Measurements from ENCODE around the gene MYDGF.

The MYDGF gene

DNA sequence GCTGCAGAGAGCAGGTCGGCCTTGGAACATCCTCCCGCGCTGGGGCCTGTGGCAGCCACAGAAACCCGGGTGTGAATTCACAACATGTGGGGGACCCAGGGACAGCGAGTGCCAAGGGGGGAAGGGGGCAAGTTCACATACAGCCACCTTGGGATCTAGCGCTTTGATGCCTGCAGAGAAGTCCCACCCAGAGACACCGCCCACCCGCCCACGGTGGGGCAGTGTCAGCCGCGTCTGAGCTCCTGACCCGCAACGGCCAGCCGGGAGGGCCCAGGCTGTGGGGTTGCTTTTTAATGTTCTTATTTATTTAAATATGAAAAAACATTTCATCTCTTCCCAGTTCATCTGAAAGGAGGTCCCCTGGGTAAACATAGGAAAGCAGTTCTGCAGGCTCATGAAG, 12.9 kb downstream of the MYDGF start:
- H3K4me3 ChIP-seq (ENCODE audit: low read depth, low read length): no peak overlapping the region
- TF ChIP-seq, protein P1, sequence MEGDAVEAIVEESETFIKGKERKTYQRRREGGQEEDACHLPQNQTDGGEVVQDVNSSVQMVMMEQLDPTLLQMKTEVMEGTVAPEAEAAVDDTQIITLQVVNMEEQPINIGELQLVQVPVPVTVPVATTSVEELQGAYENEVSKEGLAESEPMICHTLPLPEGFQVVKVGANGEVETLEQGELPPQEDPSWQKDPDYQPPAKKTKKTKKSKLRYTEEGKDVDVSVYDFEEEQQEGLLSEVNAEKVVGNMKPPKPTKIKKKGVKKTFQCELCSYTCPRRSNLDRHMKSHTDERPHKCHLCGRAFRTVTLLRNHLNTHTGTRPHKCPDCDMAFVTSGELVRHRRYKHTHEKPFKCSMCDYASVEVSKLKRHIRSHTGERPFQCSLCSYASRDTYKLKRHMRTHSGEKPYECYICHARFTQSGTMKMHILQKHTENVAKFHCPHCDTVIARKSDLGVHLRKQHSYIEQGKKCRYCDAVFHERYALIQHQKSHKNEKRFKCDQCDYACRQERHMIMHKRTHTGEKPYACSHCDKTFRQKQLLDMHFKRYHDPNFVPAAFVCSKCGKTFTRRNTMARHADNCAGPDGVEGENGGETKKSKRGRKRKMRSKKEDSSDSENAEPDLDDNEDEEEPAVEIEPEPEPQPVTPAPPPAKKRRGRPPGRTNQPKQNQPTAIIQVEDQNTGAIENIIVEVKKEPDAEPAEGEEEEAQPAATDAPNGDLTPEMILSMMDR (IDR thresholded peaks at IDR 0.05; ENCODE audit: low read depth, low read length): no peak

- H3K4me3 ChIP-seq (ENCODE audit: low read depth, low read length): no peak overlapping the region
- TF ChIP-seq, protein P1 (IDR thresholded peaks at IDR 0.05; ENCODE audit: low read depth, low read length): no peak
These were observed 14.0 kb downstream of the MYDGF start for GRCh38 chr19:4656102-4656501.

- H3K4me3 ChIP-seq (ENCODE audit: low read depth, low read length): no peak overlapping the region
- TF ChIP-seq, protein P1 (IDR thresholded peaks at IDR 0.05; ENCODE audit: low read depth, low read length): no peak
These were observed 15.4 kb downstream of the MYDGF start for GRCh38 chr19:4654437-4655361.

GRCh38 chr19:4653793-4654436, 16.2 kb downstream of the MYDGF start:
- no peak overlapping the region for H3K4me3 ChIP-seq (ENCODE audit: low read depth, low read length)
- TF ChIP-seq, protein P1 (IDR thresholded peaks at IDR 0.05; ENCODE audit: low read depth, low read length): no peak

GRCh38 chr19:4652075-4652474, 18.1 kb downstream of the MYDGF start:
- no peak overlapping the region for H3K4me3 ChIP-seq (ENCODE audit: low read depth, low read length)
- TF ChIP-seq, protein P1 (IDR thresholded peaks at IDR 0.05; ENCODE audit: low read depth, low read length): no peak

DNA sequence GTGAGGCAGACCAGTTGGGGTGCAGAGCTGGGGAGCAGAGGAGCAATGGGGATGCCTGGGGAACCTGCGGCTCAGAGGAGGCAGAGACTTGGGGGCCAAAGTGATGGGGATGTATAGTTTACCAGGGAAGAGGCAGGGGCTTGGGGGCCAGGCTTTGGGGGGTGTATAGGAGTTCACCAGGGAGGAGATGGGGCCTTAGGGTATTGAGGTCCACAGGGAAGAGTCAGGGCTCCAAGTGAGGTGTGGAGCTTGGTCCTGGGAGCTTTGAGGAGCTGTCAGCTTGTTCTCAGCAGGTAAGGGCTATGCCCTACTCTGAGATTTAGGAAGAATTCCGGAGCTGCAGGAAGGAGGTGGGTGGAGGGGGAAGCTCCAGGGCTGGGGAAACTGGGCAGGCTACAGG, 20.0 kb downstream of the MYDGF start:
- TF ChIP-seq, protein P1 (IDR thresholded peaks at IDR 0.05; ENCODE audit: low read depth, low read length): no peak

More for the DNA sequence above, 20.0 kb downstream of the MYDGF start:
- no peak overlapping the region for H3K4me3 ChIP-seq (ENCODE audit: low read depth, low read length)
